GM12891 (cell line): ENCODE data around the gene TNNI3K.

Experiments used
- POLR2A ChIP-seq: IDR thresholded peaks from 2 replicates; pipeline ENCODE4 v1.6.1; 2011; ENCODE audit warnings: low read depth, low read length, control low read depth
- POLR2AphosphoS5 ChIP-seq: IDR thresholded peaks from 2 replicates; pipeline ENCODE4 v1.6.1; 2011; ENCODE audit warnings: low read depth, low read length, control low read depth
- SPI1 ChIP-seq: IDR thresholded peaks from 2 replicates; pipeline ENCODE4 v1.6.1; 2011; ENCODE audit warnings: low read depth, low read length, control low read depth
- TAF1 ChIP-seq: IDR thresholded peaks from 2 replicates; pipeline ENCODE4 v1.6.1; 2011; ENCODE audit warnings: low read depth, low read length, control low read depth

GRCh38 chr1:74333244-74333643 is 98.1 kb downstream of the TNNI3K start:
- TF ChIP-seq POLR2A (no peak), POLR2AphosphoS5 (no peak), SPI1 (no peak), TAF1 (no peak)
